ENCODE measurements around the gene TUBB4B. TPM values are rescaled to one million over a fixed set of nuclear protein-coding genes. Genes with fewer than 3 reads are reported as not detected.

The TUBB4B gene
- total RNA-seq, 2 donors from 2014 or later = 328 to 415 TPM

DNA sequence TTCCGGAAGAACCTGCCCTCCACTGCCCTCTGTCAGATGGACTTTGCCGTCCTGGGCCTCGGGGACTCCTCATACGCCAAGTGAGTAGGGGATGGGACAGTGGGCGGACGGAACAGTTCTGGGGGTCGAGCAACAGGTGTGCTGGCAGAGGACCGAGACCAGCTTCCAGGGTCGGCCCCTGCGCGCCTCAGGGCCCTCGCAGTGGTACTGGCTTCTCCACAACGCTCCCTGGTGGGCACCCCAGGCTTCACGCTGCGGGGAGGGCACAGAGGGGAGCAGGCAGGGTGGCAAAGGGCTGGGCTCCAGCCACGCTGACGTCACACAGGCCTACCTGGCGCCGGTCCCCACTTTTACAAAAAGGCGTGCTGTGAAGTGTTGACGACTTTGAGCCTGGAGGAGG lies 28.6 kb upstream of the TUBB4B start:
- Mint-ChIP-seq H3K4me3 (no peak overlapping the region), H3K36me3 (ENCODE audit: low read depth) (peaks cover 29% of the 10 kb centered on the region), H3K9me3 (no peaks in the 10 kb centered on the region), H3K4me1 (peaks cover 5% of the 10 kb centered on the region), H3K27me3 (ENCODE audit: insufficient read depth) (no peaks in the 10 kb centered on the region), H3K27ac (no peak overlapping the region)
- TF ChIP-seq, protein P1, sequence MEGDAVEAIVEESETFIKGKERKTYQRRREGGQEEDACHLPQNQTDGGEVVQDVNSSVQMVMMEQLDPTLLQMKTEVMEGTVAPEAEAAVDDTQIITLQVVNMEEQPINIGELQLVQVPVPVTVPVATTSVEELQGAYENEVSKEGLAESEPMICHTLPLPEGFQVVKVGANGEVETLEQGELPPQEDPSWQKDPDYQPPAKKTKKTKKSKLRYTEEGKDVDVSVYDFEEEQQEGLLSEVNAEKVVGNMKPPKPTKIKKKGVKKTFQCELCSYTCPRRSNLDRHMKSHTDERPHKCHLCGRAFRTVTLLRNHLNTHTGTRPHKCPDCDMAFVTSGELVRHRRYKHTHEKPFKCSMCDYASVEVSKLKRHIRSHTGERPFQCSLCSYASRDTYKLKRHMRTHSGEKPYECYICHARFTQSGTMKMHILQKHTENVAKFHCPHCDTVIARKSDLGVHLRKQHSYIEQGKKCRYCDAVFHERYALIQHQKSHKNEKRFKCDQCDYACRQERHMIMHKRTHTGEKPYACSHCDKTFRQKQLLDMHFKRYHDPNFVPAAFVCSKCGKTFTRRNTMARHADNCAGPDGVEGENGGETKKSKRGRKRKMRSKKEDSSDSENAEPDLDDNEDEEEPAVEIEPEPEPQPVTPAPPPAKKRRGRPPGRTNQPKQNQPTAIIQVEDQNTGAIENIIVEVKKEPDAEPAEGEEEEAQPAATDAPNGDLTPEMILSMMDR (conservative IDR thresholded peaks at IDR 0.05) = peak; percentile 24
- peaks cover 19% of the 10 kb centered on the region for H3K36me3 ChIP-seq (ENCODE audit: control insufficient read depth, insufficient read depth, low read length)
- H3K27ac ChIP-seq (ENCODE audit: low read depth, low read length) = no peak overlapping the region
- H3K9me3 ChIP-seq (ENCODE audit: control insufficient read depth, low read length) = no peaks in the 10 kb centered on the region
- H3K9ac ChIP-seq (ENCODE audit: extremely low read depth, low read length, poor library complexity, severe bottlenecking) = no peak overlapping the region
- 96 to 98% methylated on average over 19 to 21 of the region's 21 CpGs for WGBS, 2 experiments (ENCODE audit: insufficient coverage in 1 of 2, insufficient read length in 1 of 2)
- H3K4me3 ChIP-seq (ENCODE audit: low read length) = no peak overlapping the region
- H3K27me3 ChIP-seq (ENCODE audit: control insufficient read depth, insufficient read depth, low read length, poor library complexity, severe bottlenecking) = no peaks in the 10 kb centered on the region
- no peak for DNase-seq
- H3K4me1 ChIP-seq (ENCODE audit: control insufficient read depth, insufficient read depth, low read length) = peaks cover 3% of the 10 kb centered on the region

DNA sequence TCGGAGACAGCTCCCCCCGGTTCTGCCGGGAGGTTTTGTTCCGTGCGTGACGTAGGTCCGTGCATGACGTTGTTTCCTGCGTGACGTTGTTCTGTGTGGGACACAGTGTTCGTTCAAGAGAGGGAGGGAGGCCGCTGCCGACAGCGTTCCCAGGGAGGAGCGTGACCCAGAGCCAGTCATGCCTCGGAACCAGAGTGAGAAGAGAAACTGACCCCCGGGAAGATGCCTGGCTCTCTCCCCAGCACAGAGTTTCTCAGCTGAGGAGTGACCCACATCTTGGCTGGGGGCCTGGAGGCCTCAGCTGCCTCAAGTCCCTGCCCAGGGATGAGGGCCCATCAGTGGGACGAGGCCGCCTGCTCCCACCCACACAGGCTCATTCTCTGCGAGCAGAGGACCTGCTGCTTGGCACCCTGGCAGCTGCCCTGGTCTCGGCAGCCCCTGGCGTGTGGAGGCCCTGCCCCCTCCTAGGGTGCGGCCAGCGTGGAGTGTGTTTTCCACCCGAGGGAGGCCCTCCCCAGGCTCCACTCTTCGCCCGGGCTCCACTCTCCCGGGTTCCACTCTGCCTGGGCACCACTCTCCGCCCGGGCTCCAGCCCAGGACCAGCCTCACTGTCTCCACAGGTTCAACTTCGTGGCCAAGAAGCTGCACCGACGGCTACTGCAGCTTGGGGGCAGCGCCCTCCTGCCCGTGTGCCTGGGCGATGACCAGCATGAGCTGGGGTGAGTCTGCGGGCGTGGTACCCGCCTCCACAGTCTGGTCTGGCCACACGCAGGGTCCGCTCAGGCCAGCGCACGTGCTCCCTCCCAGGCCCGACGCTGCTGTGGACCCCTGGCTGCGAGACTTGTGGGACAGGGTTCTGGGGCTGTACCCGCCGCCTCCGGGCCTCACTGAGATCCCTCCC lies 27.7 kb upstream of the TUBB4B start:
- Histone ChIP-seq H3K36me3 (ENCODE audit: control insufficient read depth, insufficient read depth, low read length) (peaks cover 19% of the 10 kb centered on the region), H3K9ac (ENCODE audit: extremely low read depth, low read length, poor library complexity, severe bottlenecking) (no peak overlapping the region), H3K4me3 (ENCODE audit: low read length) (no peak overlapping the region), H3K9me3 (ENCODE audit: control insufficient read depth, low read length) (no peaks in the 10 kb centered on the region), H3K27me3 (ENCODE audit: control insufficient read depth, insufficient read depth, low read length, poor library complexity, severe bottlenecking) (no peaks in the 10 kb centered on the region), H3K27ac (ENCODE audit: low read depth, low read length) (no peak overlapping the region), H3K4me1 (ENCODE audit: control insufficient read depth, insufficient read depth, low read length) (peaks cover 11% of the 10 kb centered on the region)
- Mint-ChIP-seq H3K27me3 (ENCODE audit: insufficient read depth) (no peaks in the 10 kb centered on the region), H3K4me1 (peaks cover 5% of the 10 kb centered on the region), H3K4me3 (no peak overlapping the region), H3K27ac (no peak overlapping the region), H3K36me3 (ENCODE audit: low read depth) (peaks cover 24% of the 10 kb centered on the region), H3K9me3 (no peaks in the 10 kb centered on the region)
- TF ChIP-seq, protein P1 (conservative IDR thresholded peaks at IDR 0.05) = peak; percentile 53
- 93 to 96% methylated on average over 44 to 49 of the region's 49 CpGs for WGBS, 2 experiments (ENCODE audit: insufficient coverage in 1 of 2, insufficient read length in 1 of 2)
- DNase-seq = no peak

DNA sequence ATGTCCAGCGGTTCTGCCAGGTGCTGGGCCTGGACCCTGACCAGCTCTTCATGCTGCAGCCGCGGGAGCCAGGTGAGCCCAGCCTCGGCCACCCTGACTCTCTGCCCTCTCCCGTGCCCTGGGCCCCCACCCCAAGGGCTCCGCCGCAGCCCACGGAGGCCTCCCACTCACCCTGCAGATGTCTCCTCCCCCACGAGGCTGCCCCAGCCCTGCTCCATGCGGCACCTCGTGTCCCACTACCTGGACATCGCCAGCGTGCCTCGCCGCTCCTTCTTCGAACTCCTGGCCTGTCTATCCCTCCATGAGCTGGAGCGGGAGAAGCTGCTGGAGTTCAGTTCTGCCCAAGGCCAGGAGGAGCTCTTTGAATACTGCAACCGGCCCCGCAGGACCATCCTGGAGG lies 26.5 kb upstream of the TUBB4B start:
- Mint-ChIP-seq H3K27me3 (ENCODE audit: insufficient read depth) (no peaks in the 10 kb centered on the region), H3K4me3 (no peak overlapping the region), H3K4me1 (peaks cover 15% of the 10 kb centered on the region), H3K9me3 (no peaks in the 10 kb centered on the region), H3K27ac (no peak overlapping the region), H3K36me3 (ENCODE audit: low read depth) (peaks cover 19% of the 10 kb centered on the region)
- TF ChIP-seq, protein P1 (conservative IDR thresholded peaks at IDR 0.05) = no peak
- DNase-seq = no peak
- Histone ChIP-seq H3K27me3 (ENCODE audit: control insufficient read depth, insufficient read depth, low read length, poor library complexity, severe bottlenecking) (no peaks in the 10 kb centered on the region), H3K36me3 (ENCODE audit: control insufficient read depth, insufficient read depth, low read length) (peaks cover 14% of the 10 kb centered on the region), H3K27ac (ENCODE audit: low read depth, low read length) (no peak overlapping the region), H3K4me3 (ENCODE audit: low read length) (no peak overlapping the region), H3K4me1 (ENCODE audit: control insufficient read depth, insufficient read depth, low read length) (peaks cover 19% of the 10 kb centered on the region), H3K9me3 (ENCODE audit: control insufficient read depth, low read length) (no peaks in the 10 kb centered on the region), H3K9ac (ENCODE audit: extremely low read depth, low read length, poor library complexity, severe bottlenecking) (no peak overlapping the region)
- WGBS, 2 experiments (ENCODE audit: insufficient coverage in 1 of 2, insufficient read length in 1 of 2) = 95 to 98% methylated on average over 15 to 19 of the region's 19 CpGs

All from endodermal cell (in vitro differentiated cells).